Stimulated activated CD8-positive, alpha-beta memory T cell treated with anti-CD3 and anti-CD28 coated beads, Interleukin-12 subunit alpha, Interleukin-12 subunit beta, amount 100 ng/mL, for 4 hours (primary cell): ENCODE data around the gene FAM131B.
"Not testable (repeated sequence)": the region's sequence is repeated elsewhere in the genome, so short reads cannot be mapped to it uniquely, and the experiment has no call there.

ENCODE experiments used
- DNase-seq: peaks from one replicate; pipeline ENCODE4 v3.0.0-alpha.2; 2020; ENCODE audit warnings: low read depth

The FAM131B gene

GRCh38 chr7:143362131-143363015, at the start of gene FAM131B:
Gene FAM131B (minus strand): TSS chr7:143362713. CDS start chr7:143362603, 110 bp downstream.
- no peak for DNase-seq

GRCh38 chr7:143411976-143412708, 49.6 kb upstream of the FAM131B start:
- no peak for DNase-seq

GRCh38 chr7:143410521-143411004, 48.0 kb upstream of the FAM131B start:
- no peak for DNase-seq

DNA sequence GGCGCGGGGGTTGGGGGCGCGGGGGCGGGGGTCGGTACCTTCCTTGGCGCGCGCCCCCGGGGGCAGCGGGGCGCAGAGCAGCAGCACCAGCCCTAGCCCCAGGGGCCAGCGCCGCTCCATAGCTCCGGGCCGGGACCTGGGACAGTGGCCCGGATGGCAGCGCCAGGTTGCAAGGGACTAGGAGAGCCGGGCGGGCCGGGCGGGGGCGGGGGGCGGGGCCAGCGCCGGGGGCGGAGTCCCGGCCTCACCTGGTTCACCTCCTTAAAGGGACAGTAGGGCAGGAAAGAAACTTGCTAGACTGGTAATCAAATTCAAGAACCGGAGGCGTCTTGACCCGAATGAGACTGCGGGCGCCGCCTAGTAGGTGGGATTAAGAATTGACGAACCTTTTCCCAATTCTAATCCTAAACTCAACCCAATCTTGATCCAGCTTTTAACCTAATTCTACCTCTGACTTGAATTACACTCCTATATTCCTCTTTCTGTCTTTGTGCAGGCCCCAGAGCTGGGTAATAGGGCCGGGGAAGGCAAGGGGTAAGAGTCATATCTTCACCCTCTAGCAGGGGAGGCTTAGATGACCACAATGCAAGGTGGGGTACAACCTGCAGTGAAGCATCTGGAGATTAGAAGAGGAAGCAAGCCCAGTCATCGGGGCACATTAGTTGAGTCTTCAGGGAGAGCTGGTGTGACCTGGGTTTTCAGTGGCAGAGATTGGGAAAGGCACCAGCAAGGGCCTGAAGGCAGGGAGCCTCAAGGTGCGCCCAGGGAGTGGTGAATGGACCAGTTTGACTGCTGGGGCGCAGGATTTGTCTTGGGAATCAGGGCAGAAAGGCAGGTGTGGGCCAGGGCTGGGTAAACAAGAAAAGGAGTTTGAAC, 46.4 kb upstream of the FAM131B start, which contains the start of gene EPHA1:
Gene EPHA1 (minus strand): TSS at position 171 of the 876 bp plus-strand sequence. CDS start 51 bp downstream, at position 120.
- DNase-seq = no peak

GRCh38 chr7:143408252-143408685, 45.8 kb upstream of the FAM131B start:
- DNase-seq = no peak

DNA sequence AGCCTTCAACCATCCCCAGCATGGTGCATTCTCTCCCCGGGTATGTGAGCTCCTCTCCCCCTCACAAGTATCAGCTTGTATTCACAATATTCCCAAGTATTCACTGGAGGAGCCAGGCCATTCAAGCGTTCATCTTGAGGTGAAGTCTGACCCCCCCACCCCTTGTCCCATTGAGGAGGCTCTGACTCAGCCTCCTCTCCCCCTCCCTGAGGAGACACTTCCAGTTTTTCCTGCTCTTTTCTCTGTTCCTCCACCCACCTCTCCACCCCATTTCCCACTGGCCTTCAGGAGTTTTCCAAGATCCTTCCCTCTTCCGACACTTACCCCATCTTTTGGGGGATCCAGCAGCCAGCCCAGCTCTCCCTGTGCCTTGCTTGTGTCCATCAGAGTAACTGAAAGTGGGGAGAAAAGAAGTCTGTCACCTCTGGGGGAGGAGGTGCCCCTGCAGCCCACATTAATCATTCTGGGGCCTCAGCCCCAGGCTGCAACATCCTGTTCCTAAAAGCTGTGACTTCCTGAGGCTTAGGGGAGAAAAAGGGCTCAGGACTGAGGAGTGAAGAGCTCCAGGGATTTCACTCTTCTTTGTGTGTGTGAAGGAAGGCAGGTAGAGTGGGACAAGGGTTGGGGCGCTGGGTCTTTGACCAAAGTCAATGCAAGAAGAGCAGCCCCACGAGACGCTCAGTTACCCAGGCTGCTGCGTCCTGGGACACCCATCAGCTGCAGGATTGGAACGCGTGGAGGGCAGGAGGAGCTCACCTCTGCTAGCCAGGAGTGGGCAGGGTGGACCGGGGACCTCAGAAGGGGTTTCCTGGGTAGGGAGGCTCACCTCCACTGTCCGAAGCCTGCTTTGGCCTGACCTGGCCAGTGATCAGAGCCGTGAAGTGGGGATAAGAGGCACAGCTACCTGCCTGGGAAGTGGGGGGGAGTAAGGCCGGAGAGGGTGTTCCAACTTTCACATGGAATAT, 45.1 kb upstream of the FAM131B start:
- DNase-seq = no peak

DNA sequence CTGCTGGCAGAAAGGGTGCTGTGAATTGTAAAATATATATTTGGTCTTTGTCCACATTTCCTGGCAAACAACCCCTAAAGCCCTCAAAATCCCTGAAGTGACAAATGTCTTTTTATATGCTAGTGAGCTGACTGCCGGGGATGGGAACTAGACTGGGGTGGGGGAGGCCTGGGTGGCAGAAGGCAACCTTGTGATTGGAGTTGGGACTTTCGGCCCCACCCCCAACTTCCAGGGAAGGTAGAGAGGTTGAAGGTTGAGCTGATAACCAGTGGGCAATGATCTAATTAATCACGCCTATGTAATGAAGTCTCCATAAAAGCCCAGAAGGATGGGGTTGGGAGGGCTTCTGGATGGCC, 43.5 kb upstream of the FAM131B start:
- DNase-seq = no peak

DNA sequence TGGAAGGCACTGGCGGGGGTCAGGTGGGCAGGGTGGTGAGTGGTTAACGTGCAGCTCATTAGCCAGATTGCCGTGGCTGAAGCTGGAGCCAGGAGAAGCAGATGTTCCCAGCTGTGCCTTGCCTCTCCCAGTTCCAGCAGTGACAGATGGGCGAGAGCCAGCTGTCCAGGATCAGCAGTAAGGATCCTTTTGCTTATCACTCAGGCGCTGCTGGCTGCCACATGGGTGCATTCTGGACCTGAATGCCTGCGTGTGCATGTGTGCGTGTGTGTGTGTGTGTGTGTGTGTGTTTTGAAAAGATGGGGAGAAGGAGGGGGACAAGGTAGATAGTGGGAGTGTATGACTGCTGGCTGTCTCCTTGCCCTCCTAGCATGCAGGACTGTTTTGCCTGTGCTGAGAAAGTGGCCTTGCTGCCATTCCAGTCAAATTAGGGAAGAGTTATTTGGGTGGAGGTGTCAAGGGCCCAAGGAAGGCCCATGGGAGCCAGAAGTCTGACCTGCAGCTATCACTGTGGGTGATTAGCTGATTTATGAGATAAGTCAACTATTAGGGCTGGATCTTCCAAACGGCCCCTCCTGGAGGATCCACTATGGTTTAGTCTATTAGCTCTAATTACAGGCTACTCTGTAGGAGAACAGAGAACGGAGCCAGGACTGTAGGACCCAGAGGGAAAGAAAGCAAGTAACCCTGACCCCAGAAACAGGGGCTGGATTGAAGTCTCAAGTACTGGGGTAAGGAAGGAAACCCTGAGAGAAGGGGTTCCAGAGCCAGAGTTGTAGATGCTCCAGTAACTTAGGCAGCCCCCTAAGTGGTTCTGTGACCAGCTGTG, 42.9 kb upstream of the FAM131B start:
- DNase-seq = no peak

GRCh38 chr7:143402233-143402632, 39.7 kb upstream of the FAM131B start:
- not testable (repeated sequence) for DNase-seq

GRCh38 chr7:143401265-143401664, 38.8 kb upstream of the FAM131B start:
- no peak for DNase-seq

DNA sequence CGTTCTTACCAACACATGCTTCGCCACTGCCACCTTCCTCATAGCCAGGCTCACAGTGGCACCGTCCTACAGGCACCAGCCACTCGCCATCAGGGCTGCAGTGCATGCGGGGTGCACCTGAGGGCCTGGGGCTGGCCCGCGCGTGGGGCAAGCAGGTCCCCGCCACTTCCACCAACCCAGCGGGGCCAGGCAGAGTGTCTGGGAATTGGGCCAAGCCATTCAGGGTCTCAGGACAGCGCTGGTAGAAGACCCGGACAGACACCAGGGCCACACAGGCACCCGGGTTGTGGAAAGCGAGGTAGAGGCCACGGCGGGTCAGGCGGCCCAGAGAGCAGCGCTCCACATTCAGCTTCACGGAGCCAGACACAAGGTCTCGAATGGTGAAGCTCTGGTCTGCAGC, 37.1 kb upstream of the FAM131B start:
- no peak for DNase-seq

- DNase-seq = no peak
These were observed 36.6 kb upstream of the FAM131B start for GRCh38 chr7:143399151-143399550.

DNA sequence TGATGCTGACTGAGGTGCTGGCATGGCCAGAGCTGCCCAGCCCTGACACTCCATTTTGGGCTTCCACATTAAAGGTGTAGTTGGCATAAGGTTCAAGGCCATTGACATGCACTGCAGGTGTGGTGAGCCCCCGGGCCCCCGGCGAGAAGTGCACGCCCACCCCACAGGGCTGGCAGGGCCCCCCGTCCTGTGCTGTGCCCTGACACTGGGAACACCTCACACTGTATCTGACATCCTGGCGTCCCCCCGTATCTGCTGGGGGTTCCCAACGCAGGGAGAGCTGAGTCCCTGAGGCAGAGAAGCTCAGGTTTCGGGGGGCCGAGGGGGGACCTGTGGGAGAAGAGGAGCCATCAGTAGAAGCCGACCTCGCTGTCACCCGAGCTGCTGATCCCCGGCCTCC, 36.1 kb upstream of the FAM131B start:
- DNase-seq = no peak

DNA sequence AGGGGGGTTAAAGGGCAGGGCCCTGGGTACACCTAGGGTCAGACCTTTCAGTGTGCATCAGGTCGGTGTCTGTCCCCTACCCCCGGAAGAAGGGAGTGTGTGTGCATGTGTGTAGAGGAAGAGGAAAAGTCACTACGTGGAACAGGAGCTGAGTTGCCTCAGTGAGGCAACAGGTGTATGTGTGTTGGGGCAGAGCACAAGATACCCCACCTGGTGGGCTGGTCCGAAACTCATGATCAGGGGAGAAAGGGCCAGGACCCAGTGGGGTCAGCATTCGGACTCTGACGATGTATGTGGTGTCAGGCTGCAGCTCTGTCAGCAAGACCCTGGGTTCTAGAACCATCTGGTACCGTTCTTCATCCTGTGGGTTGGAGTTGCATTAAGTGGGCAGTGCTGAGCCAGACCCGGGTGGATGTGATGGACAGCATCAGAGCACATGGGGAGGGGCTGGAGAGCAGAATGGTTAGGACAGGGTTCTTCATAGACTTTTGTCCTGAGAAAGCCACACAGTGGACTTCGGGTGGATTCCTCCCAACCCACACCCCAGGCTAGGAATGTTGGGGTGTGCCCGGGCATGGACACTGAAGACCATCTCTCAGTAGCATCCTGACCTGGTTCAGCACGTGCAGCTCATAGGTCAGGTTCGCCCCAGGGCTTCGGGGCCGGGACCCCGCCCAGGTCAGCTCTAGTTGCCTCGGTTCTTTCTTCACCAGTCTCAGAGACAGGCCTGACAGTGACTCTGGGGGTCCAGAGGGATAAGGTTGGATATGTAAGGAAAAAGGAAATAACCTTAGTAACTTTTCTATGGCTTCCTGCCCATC, 35.4 kb upstream of the FAM131B start:
- no peak for DNase-seq

GRCh38 chr7:143396625-143397556, 34.4 kb upstream of the FAM131B start:
- DNase-seq = no peak

DNA sequence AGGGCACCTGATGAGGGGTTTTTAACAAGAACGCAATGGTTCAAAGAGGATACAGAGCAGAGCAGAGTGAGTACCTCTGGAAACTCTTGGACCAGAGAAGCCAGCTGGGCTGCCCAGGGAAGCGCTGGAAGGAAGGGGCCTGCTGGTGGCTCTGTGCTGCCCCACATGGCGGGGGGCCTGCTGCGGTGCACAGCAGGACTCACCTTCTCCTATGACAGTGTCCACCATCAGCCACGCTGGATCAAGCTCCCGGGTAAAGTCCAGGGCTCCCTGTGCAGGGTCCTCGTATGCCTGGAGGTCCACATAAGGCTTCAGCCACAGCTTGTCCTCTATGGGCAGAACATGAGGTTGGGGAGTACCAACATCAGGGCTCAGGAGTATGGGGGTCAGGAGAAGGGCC, 33.7 kb upstream of the FAM131B start:
- DNase-seq = no peak

GRCh38 chr7:143395187-143396149, 33.0 kb upstream of the FAM131B start:
- no peak for DNase-seq
